ENCODE results near the gene MOB2.

GRCh38 chr11:1425006-1425405, 61.6 kb downstream of the MOB2 start:
- TF ChIP-seq CTCF (IDR thresholded peaks at IDR 0.05) (no peak), POLR2A (IDR thresholded peaks at IDR 0.05) (no peak)

All from Peyer's patch (tissue), 4 donors.